Spleen (tissue), 11 donors: ENCODE data around the gene PRCD. TPM values are rescaled to one million over a fixed set of nuclear protein-coding genes. Genes with fewer than 3 reads are reported as not detected.

ENCODE experiments used
- DNase-seq: peaks from one replicate; pipeline ENCODE4 v3.0.0-alpha.2; 2020
- H3K27ac ChIP-seq, 8 donors: fragments of 200-600 bp; sonication (generic) in 7 of 8; 1 replicate in 4 of 8; 2 replicates in 4 of 8; pipeline versions ENCODE4 v1.5.0 to v1.8.0; 2016 to 2021; ENCODE audit warnings: inconsistent platforms in 4 of 8, mild to moderate bottlenecking in 4 of 8, moderate library complexity in 1 of 8
- H3K27me3 ChIP-seq, 7 donors: fragments of 200-600 bp; sonication (generic) in 6 of 7; replicated peaks in 1 of 7; 1 replicate in 4 of 7; 2 replicates in 3 of 7; pipeline versions ENCODE4 v1.5.0 to v1.8.0; 2016 to 2021; ENCODE audit warnings: inconsistent platforms in 3 of 7, mild to moderate bottlenecking in 1 of 7
- H3K36me3 ChIP-seq, 6 donors: fragments of 200-600 bp; sonication (generic) in 5 of 6; 1 replicate in 4 of 6; 2 replicates in 2 of 6; pipeline versions ENCODE4 v1.5.0 to v1.8.0; 2016 to 2021; ENCODE audit warnings: inconsistent platforms in 2 of 6
- H3K4me1 ChIP-seq, 6 donors: fragments of 200-600 bp; sonication (generic) in 5 of 6; 1 replicate in 3 of 6; 2 replicates in 3 of 6; pipeline versions ENCODE4 v1.5.0 to v1.8.0; 2016 to 2021; ENCODE audit warnings: inconsistent platforms in 3 of 6
- H3K4me3 ChIP-seq, 8 donors: fragments of 200-600 bp; sonication (generic) in 7 of 8; 1 replicate in 4 of 8; 2 replicates in 4 of 8; pipeline versions ENCODE4 v1.5.0 to v1.8.0; 2016 to 2021; ENCODE audit warnings: inconsistent platforms in 4 of 8, mild to moderate bottlenecking in 4 of 8, moderate library complexity in 2 of 8
- H3K9me3 ChIP-seq, 8 donors: fragments of 200-600 bp; sonication (generic) in 7 of 8; 1 replicate in 4 of 8; 2 replicates in 4 of 8; pipeline versions ENCODE4 v1.5.0 to v1.8.0; 2016 to 2021; ENCODE audit warnings: inconsistent platforms in 4 of 8
- CTCF ChIP-seq, 11 experiments: fragments of 200-600 bp in 7 of 11; fragments of 450-650 bp in 4 of 11; sonication (generic) in 4 of 11; IDR thresholded peaks in 8 of 11; conservative IDR thresholded peaks in 3 of 11; 1 replicate in 7 of 11; 2 replicates in 4 of 11; pipeline versions ENCODE4 v1.4.0 to v1.8.0; 2016 to 2021; ENCODE audit warnings: antibody characterized with exemption in 11 of 11, inconsistent platforms in 4 of 11, mild to moderate bottlenecking in 1 of 11
- POLR2A ChIP-seq, 3 donors: fragments of 450-650 bp; IDR thresholded peaks; one replicate each; pipeline ENCODE4 v1.5.1; 2017; ENCODE audit warnings: antibody characterized with exemption in 3 of 3, mild to moderate bottlenecking in 1 of 3
- POLR2AphosphoS5 ChIP-seq, 3 donors: sonication (generic); formaldehyde crosslinking; IDR thresholded peaks; one replicate each; pipeline ENCODE4 v1.5.1; 2017; ENCODE audit warnings: antibody characterized with exemption in 3 of 3
- WGBS, 5 donors: extraction: QIAGEN DNeasy Blood & Tissue Kit in 3 of 5; methylation state at CpG; one replicate each; pipeline versions ENCODE4 v1.1.5 to v1.1.7; 2013 to 2018; 5-methylcytosine and 5-hydroxymethylcytosine counted together
- intact Hi-C: fragments of 100-400 bp; cut with DNase I; formaldehyde crosslinking; loops from one replicate; pipeline ENCODE4 v1.15.0; 2023; ENCODE audit warnings: low total_unique reads
- polyA plus RNA-seq, 3 donors: library from polyadenylated mRNA; stranded (reverse); fragments of 200-250 nt; gene quantifications; one replicate each; pipeline ENCODE4 v1.2.1, GENCODE V29; 2013
- total RNA-seq, 7 donors: library from RNA; depleted of rRNA in 3 of 7; stranded (reverse); fragments of >200 nt in 3 of 7; fragmentation: NEBNext Ultra II Directional in 4 of 7; extraction: Animal tissue kit (Norgen Biotek cat#: 25700) in 4 of 7; gene quantifications; one replicate each; pipeline versions ENCODE4 v1.1.0 to v1.2.1, GENCODE V29; 2016 to 2021
- donor health status: healthy with polysubstance abuse.
- donor health status: DM: no; HTN: no; CAD: no; lungs with moderate emphysema.
- donor health status: DM: no; HTN: no; CAD: no.
- donor health status: Bipolar disorder and iron deficiency.
- donor health status: healthy.
- donor health status: DM: no; HTN: no; CAD: no.
- donor health status: DM: yes; HTN: yes; CAD: no.

The PRCD gene
- total and polyA plus RNA-seq, 10 donors: 3.5 to 54.1 (median 11.8) TPM

- Histone ChIP-seq H3K4me3 (no peak overlapping the region), H3K36me3 (no peaks in the 10 kb centered on the region), H3K27ac (no peak overlapping the region), H3K4me1 (peaks cover 30 to 71% (median 48%) of the 10 kb centered on the region in 6 donors), H3K27me3 (peaks cover 0 to 11% (median 0%) of the 10 kb centered on the region in 7 donors), H3K9me3 (no peaks in the 10 kb centered on the region)
- WGBS, 5 donors: 65 to 74% (median 69%) methylated on average over 9 of the region's 9 CpGs
- peak; percentile 48 for DNase-seq
- intact Hi-C loops: no loop called here
- TF ChIP-seq POLR2AphosphoS5 (IDR thresholded peaks at IDR 0.05) (no peak), CTCF (IDR thresholded peaks at IDR 0.05 in 8 of 11, conservative IDR thresholded peaks at IDR 0.05 in 3 of 11) (no peak), POLR2A (IDR thresholded peaks at IDR 0.05) (no peak)
These were observed 8.8 kb downstream of the PRCD start for GRCh38 chr17:76548378-76549214.

GRCh38 chr17:76549215-76549518, 9.3 kb downstream of the PRCD start:
- WGBS, 5 donors: 80 to 93% (median 89%) methylated on average over 9 of the region's 9 CpGs
- TF ChIP-seq CTCF (IDR thresholded peaks at IDR 0.05 in 8 of 11, conservative IDR thresholded peaks at IDR 0.05 in 3 of 11) (no peak), POLR2A (IDR thresholded peaks at IDR 0.05) (no peak), POLR2AphosphoS5 (IDR thresholded peaks at IDR 0.05) (no peak)
- H3K9me3 ChIP-seq: no peaks in the 10 kb centered on the region
- peaks cover 24 to 71% (median 43%) of the 10 kb centered on the region in 6 donors for H3K4me1 ChIP-seq
- H3K4me3 ChIP-seq: no peak overlapping the region
- H3K27ac ChIP-seq: no peak overlapping the region
- H3K36me3 ChIP-seq: no peaks in the 10 kb centered on the region
- peaks cover 0 to 8% (median 0%) of the 10 kb centered on the region in 7 donors for H3K27me3 ChIP-seq
- intact Hi-C loops: no loop called here
- peak; percentile 16 for DNase-seq

DNA sequence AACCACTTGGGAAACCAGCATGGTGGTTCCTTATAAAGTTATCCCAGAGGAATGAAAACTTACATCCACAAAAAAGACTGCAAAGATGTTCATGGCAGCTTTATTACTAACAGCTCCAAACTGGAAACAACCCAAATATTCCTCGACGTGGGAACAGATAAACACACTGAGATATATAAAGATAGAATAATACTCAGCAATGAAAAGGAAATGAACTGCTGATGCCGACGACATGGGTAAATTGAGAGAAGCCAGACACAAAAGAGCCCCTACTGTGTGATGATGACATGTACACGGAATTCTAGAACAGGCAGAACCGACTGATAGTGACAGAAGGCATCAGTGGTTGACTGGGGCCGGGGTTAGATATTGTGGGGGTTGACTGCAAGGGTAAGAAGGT, 9.7 kb downstream of the PRCD start:
- WGBS, 5 donors: 89 to 95% (median 90%) methylated on average over 7 of the region's 7 CpGs
- TF ChIP-seq POLR2A (IDR thresholded peaks at IDR 0.05): no peak
- no peak for TF ChIP-seq CTCF (IDR thresholded peaks at IDR 0.05 in 8 of 11, conservative IDR thresholded peaks at IDR 0.05 in 3 of 11)
- no peak for TF ChIP-seq POLR2AphosphoS5 (IDR thresholded peaks at IDR 0.05)
- H3K27ac ChIP-seq: no peak overlapping the region
- no peaks in the 10 kb centered on the region for H3K9me3 ChIP-seq
- intact Hi-C loops: no loop called here
- DNase-seq: no peak
- peaks cover 0 to 4% (median 0%) of the 10 kb centered on the region in 7 donors for H3K27me3 ChIP-seq
- H3K4me1 ChIP-seq: peaks cover 22 to 71% (median 39%) of the 10 kb centered on the region in 6 donors
- no peaks in the 10 kb centered on the region for H3K36me3 ChIP-seq
- no peak overlapping the region for H3K4me3 ChIP-seq
